Smooth muscle cell (in vitro differentiated cells): ENCODE results near the gene UPK1B. TPM values are rescaled to one million over a fixed set of nuclear protein-coding genes. Genes with fewer than 3 reads are reported as not detected.

Source experiments
- DNase-seq: peaks from one replicate; lab custom pipeline; 2025; ENCODE audit not compliant: unreplicated experiment; lab: John Stamatoyannopoulos, UW
- H2AFZ ChIP-seq: fragments of 200-600 bp; sonication (generic); 2 replicates; pipeline ENCODE4 v1.6.0; 2016; ENCODE audit warnings: antibody characterized with exemption, low read depth, mild to moderate bottlenecking
- H3F3A ChIP-seq: fragments of 200-600 bp; sonication (generic); 2 replicates; pipeline ENCODE4 v1.6.0; 2017; ENCODE audit warnings: antibody characterized with exemption, low read depth
- H3K27ac ChIP-seq: fragments of 200-600 bp; sonication (generic); 2 replicates; pipeline ENCODE4 v1.5.1; 2016; ENCODE audit warnings: low read depth, mild to moderate bottlenecking
- H3K27me3 ChIP-seq: fragments of 200-600 bp; sonication (generic); 2 replicates; pipeline ENCODE4 v1.6.1; 2016; ENCODE audit warnings: low read depth, mild to moderate bottlenecking
- H3K36me3 ChIP-seq: fragments of 200-600 bp; sonication (generic); 2 replicates; pipeline ENCODE4 v1.5.1; 2016; ENCODE audit warnings: low read depth
- H3K4me1 ChIP-seq: fragments of 200-600 bp; sonication (generic); 2 replicates; pipeline ENCODE4 v1.5.1; 2016; ENCODE audit warnings: low read depth
- H3K4me2 ChIP-seq: fragments of 200-600 bp; sonication (generic); 2 replicates; pipeline ENCODE4 v1.6.0; 2016; ENCODE audit warnings: mild to moderate bottlenecking
- H3K4me3 ChIP-seq: fragments of 200-600 bp; sonication (generic); 2 replicates; pipeline ENCODE4 v1.5.1; 2016; ENCODE audit warnings: mild to moderate bottlenecking
- H3K79me2 ChIP-seq: fragments of 200-600 bp; sonication (generic); 2 replicates; pipeline ENCODE4 v1.6.0; 2016; ENCODE audit warnings: low read depth, mild to moderate bottlenecking
- H3K9ac ChIP-seq: fragments of 200-600 bp; sonication (generic); 2 replicates; pipeline ENCODE4 v1.6.0; 2016; ENCODE audit warnings: low read depth
- H3K9me3 ChIP-seq: fragments of 200-600 bp; sonication (generic); replicated peaks from 2 replicates; pipeline ENCODE4 v1.5.1; 2016; ENCODE audit warnings: low read depth
- H4K20me1 ChIP-seq: fragments of 200-600 bp; sonication (generic); 2 replicates; pipeline ENCODE4 v1.6.0; 2016; ENCODE audit warnings: low read depth
- WGBS: methylation state at CpG from one replicate; pipeline ENCODE4 v1.1.7; 2016; ENCODE audit warnings: low lambda C conversion rate; 5-methylcytosine and 5-hydroxymethylcytosine counted together
- polyA plus RNA-seq: library from polyadenylated mRNA; unstranded; fragments of >200 nt; fragmentation: Nextera tagmentation; extraction: Ambion mirVana; gene quantifications from 2 replicates; pipeline ENCODE4 v1.2.1, GENCODE V29; 2016
- total RNA-seq: library from RNA; depleted of rRNA; stranded (reverse); fragments of >200 nt; gene quantifications from 2 replicates; pipeline ENCODE4 v1.2.3, GENCODE V29; 2014
- TF ChIP-seq, protein P1 (sequence below): fragments of 200-600 bp; sonication (generic); IDR thresholded peaks from 2 replicates; pipeline ENCODE4 v1.5.1; 2017; ENCODE audit warnings: borderline replicate concordance, mild to moderate bottlenecking, antibody characterized with exemption; ENCODE audit not compliant: insufficient read depth, poor library complexity, severe bottlenecking

The UPK1B gene
- total and polyA plus RNA-seq, 2 experiments from 2014 or later = 1.1 to 9.1 TPM

DNA sequence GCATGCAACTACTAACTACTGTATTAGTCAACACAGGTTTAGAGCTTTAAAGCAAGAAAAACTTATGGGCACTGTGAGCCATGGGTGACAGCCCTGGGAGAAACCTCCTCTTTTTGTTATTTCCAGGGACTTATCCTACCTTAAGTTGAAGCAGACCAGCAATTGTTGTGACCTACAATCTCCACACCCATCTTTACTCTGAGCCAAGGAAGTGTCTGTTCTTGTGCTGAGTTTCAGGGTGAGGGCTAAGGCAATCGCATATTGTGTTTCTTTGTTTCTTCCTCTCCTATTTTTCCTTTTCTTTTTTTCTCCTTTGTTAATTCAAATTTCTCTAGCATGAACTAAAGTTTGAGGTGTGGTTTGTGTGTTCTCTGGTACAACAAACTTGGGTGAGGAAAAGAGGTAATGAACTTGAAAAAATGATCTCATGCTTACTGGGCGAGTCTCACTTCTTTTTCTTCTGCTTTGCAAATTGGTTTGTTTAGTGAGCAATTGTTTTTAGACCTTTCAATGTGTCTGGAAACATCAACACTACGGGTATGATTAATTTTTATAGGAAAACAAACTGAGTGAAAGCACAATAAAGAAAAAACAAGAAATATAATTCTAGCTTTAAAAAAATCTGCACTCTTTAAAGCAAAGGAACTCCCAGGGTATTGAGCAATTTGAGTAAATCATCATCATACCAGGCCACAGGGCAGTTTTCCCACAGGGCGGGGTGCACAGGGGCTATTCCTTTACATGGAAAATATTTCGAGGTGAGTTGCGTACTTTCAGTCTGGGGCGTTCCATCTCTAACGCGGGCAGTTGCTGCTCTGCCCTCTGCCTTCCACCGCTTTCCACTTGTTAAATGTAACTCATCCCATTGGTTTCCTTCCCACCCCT lies 2.7 kb downstream of the UPK1B start:
- no peak overlapping the region for H3K9ac ChIP-seq
- H3K27ac ChIP-seq = peak overlapping the region; percentile 55
- 81% methylated on average over 10 of the region's 10 CpGs for WGBS
- no peak overlapping the region for H2AFZ ChIP-seq
- H3K4me2 ChIP-seq = no peak overlapping the region
- no peaks in the 10 kb centered on the region for H3K79me2 ChIP-seq
- H3K4me1 ChIP-seq = no peaks in the 10 kb centered on the region
- H3K27me3 ChIP-seq = peaks cover 32% of the 10 kb centered on the region
- H3K36me3 ChIP-seq = no peaks in the 10 kb centered on the region
- no peaks in the 10 kb centered on the region for H4K20me1 ChIP-seq
- H3K4me3 ChIP-seq = no peak overlapping the region
- no peaks in the 10 kb centered on the region for H3K9me3 ChIP-seq
- no peaks in the 10 kb centered on the region for H3F3A ChIP-seq
- DNase-seq = no peak
- TF ChIP-seq, protein P1, sequence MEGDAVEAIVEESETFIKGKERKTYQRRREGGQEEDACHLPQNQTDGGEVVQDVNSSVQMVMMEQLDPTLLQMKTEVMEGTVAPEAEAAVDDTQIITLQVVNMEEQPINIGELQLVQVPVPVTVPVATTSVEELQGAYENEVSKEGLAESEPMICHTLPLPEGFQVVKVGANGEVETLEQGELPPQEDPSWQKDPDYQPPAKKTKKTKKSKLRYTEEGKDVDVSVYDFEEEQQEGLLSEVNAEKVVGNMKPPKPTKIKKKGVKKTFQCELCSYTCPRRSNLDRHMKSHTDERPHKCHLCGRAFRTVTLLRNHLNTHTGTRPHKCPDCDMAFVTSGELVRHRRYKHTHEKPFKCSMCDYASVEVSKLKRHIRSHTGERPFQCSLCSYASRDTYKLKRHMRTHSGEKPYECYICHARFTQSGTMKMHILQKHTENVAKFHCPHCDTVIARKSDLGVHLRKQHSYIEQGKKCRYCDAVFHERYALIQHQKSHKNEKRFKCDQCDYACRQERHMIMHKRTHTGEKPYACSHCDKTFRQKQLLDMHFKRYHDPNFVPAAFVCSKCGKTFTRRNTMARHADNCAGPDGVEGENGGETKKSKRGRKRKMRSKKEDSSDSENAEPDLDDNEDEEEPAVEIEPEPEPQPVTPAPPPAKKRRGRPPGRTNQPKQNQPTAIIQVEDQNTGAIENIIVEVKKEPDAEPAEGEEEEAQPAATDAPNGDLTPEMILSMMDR = no peak

DNA sequence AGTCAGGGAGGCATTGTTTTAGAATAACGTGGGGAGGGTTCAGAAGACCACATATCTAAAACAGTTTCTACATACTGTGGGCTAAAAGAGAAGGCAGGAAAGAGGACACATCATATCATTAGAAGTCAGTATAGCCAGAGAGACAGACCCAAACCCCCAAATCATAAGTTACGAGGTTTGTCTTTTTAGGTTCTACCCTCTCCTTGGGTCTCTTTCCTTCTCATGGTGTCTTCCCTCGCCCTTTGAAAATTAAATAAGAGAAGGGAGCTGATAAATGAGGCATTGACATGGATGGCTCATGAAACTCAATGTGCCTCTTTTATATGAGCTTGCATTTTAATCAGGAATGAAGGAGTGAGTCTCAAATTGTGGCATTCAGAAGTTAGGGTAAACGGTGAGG lies 3.4 kb downstream of the UPK1B start:
- H3K4me3 ChIP-seq = no peak overlapping the region
- no peaks in the 10 kb centered on the region for H3K79me2 ChIP-seq
- no peak overlapping the region for H2AFZ ChIP-seq
- no peaks in the 10 kb centered on the region for H3K9me3 ChIP-seq
- H3K27me3 ChIP-seq = peaks cover 32% of the 10 kb centered on the region
- TF ChIP-seq, protein P1 = no peak
- no peaks in the 10 kb centered on the region for H3K36me3 ChIP-seq
- WGBS = 83% methylated on average over 4 of the region's 4 CpGs
- H3F3A ChIP-seq = no peaks in the 10 kb centered on the region
- no peak overlapping the region for H3K9ac ChIP-seq
- no peaks in the 10 kb centered on the region for H4K20me1 ChIP-seq
- no peaks in the 10 kb centered on the region for H3K4me1 ChIP-seq
- no peak overlapping the region for H3K4me2 ChIP-seq
- H3K27ac ChIP-seq = peak overlapping the region; percentile 0
- no peak for DNase-seq

DNA sequence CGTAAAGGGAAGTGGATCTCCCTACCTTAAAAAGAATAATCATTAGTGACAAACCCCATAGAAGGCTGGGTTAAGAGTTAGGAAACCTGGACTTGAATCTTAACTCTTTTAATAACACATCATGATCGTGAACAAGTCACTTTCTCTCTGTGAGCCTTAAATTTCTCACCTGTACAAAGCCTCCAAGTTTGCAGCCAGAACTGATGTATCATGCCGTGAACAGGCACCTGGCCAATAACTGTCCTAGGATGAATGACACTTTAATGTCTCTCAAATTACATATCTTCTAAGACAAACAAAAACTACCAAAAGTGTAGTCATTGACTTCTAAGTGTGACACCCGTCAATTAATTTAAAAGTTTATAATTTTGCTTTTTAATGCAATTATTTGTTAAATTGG lies 3.9 kb downstream of the UPK1B start:
- WGBS = 92% methylated on average over 4 of the region's 4 CpGs
- Histone ChIP-seq H3K27me3 (peaks cover 28% of the 10 kb centered on the region), H3F3A (no peaks in the 10 kb centered on the region), H3K4me2 (no peak overlapping the region), H3K36me3 (no peaks in the 10 kb centered on the region), H3K4me1 (no peaks in the 10 kb centered on the region), H3K79me2 (no peaks in the 10 kb centered on the region), H3K9me3 (no peaks in the 10 kb centered on the region), H3K4me3 (no peak overlapping the region), H3K27ac (no peak overlapping the region), H3K9ac (no peak overlapping the region), H4K20me1 (no peaks in the 10 kb centered on the region), H2AFZ (no peak overlapping the region)
- TF ChIP-seq, protein P1 = no peak
- DNase-seq = no peak

DNA sequence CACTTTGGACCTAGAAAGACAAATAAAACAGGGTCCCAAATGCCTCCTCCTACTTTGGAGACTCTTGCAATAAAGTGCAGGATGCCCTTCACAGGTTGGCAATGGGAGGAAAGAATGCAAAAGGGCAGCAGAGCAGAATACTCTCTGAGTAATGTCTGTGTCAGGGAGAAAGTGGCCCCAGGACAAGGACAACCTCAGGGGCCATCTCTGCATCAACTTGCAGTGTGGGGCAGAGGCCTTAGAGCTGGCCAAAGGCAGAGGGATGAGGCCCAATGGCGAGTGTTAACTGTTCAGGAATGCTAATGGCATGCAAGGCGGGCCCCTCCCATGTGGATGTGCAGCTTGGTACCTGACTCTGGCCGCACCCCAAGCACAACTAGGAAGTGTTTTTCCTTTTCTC lies 8.4 kb downstream of the UPK1B start:
- TF ChIP-seq, protein P1 = no peak
- Histone ChIP-seq H3K79me2 (no peaks in the 10 kb centered on the region), H3K36me3 (no peaks in the 10 kb centered on the region), H3F3A (no peaks in the 10 kb centered on the region), H3K9ac (no peak overlapping the region), H3K4me2 (no peak overlapping the region), H3K27ac (no peak overlapping the region), H3K4me3 (no peak overlapping the region), H3K27me3 (peaks cover 4% of the 10 kb centered on the region), H3K4me1 (no peaks in the 10 kb centered on the region), H3K9me3 (no peaks in the 10 kb centered on the region), H4K20me1 (no peaks in the 10 kb centered on the region), H2AFZ (no peak overlapping the region)
- 77% methylated on average over 3 of the region's 3 CpGs for WGBS
- DNase-seq = no peak
